Neural progenitor cell (in vitro differentiated cells): ENCODE results near the gene TMEM52. TPM values are rescaled to one million over a fixed set of nuclear protein-coding genes. Genes with fewer than 3 reads are reported as not detected.

Experiments
- DNase-seq: peaks from one replicate; pipeline ENCODE4 v3.0.0-alpha.2; 2016; ENCODE audit warnings: low spot score
- H2AFZ ChIP-seq: fragments of 200-600 bp; sonication (generic); replicated peaks from 2 replicates; pipeline ENCODE4 v1.6.1; 2016; ENCODE audit warnings: antibody characterized with exemption
- H3F3A ChIP-seq: fragments of 200-600 bp; sonication (generic); 2 replicates; pipeline ENCODE4 v1.6.1; 2016; ENCODE audit warnings: antibody characterized with exemption, low read depth
- H3K27ac ChIP-seq: fragments of 200-600 bp; sonication (generic); 2 replicates; pipeline ENCODE4 v1.5.1; 2016; ENCODE audit warnings: mild to moderate bottlenecking
- H3K27me3 ChIP-seq: fragments of 200-600 bp; sonication (generic); 2 replicates; pipeline ENCODE4 v1.6.1; 2016; ENCODE audit warnings: mild to moderate bottlenecking, moderate library complexity
- H3K36me3 ChIP-seq: fragments of 200-600 bp; sonication (generic); 2 replicates; pipeline ENCODE4 v1.5.1; 2016
- H3K4me1 ChIP-seq: fragments of 200-600 bp; sonication (generic); 2 replicates; pipeline ENCODE4 v1.6.1; 2016; ENCODE audit warnings: mixed run types
- H3K4me2 ChIP-seq: fragments of 200-600 bp; sonication (generic); 2 replicates; pipeline ENCODE4 v1.6.1; 2016
- H3K4me3 ChIP-seq: fragments of 200-600 bp; sonication (generic); 2 replicates; pipeline ENCODE4 v1.5.1; 2016
- H3K79me2 ChIP-seq: fragments of 200-600 bp; sonication (generic); 2 replicates; pipeline ENCODE4 v1.6.1; 2016; ENCODE audit warnings: low read depth
- H3K9ac ChIP-seq: fragments of 200-600 bp; sonication (generic); 2 replicates; pipeline ENCODE4 v1.6.1; 2016
- H3K9me3 ChIP-seq: fragments of 200-600 bp; sonication (generic); 2 replicates; pipeline ENCODE4 v1.5.1; 2016; ENCODE audit warnings: low read depth
- H4K20me1 ChIP-seq: fragments of 200-600 bp; sonication (generic); 2 replicates; pipeline ENCODE4 v1.6.1; 2016; ENCODE audit warnings: low read depth
- H3K27ac Mint-ChIP-seq: 3 replicates; pipeline ENCODE4 v1.8.0; 2021; ENCODE audit warnings: mixed read lengths
- H3K27me3 Mint-ChIP-seq: 2 replicates; pipeline ENCODE4 v1.8.0; 2022; ENCODE audit warnings: low read depth, mild to moderate bottlenecking, inconsistent platforms, moderate library complexity, mixed read lengths; ENCODE audit not compliant: insufficient read depth
- H3K36me3 Mint-ChIP-seq: 3 replicates; pipeline ENCODE4 v1.8.0; 2021; ENCODE audit warnings: mixed read lengths
- H3K4me1 Mint-ChIP-seq: 3 replicates; pipeline ENCODE4 v1.8.0; 2021; ENCODE audit warnings: mixed read lengths
- H3K4me3 Mint-ChIP-seq: 3 replicates; pipeline ENCODE4 v1.8.0; 2021; ENCODE audit warnings: mild to moderate bottlenecking, moderate library complexity, mixed read lengths
- H3K9me3 Mint-ChIP-seq: 3 replicates; pipeline ENCODE4 v1.8.0; 2020; ENCODE audit warnings: mixed read lengths
- EZH2 ChIP-seq: fragments of 200-600 bp; sonication (generic); IDR thresholded peaks from 2 replicates; pipeline ENCODE4 v1.6.1; 2017; ENCODE audit warnings: antibody characterized with exemption, mild to moderate bottlenecking, moderate library complexity
- EZH2phosphoT487 ChIP-seq: fragments of 200-600 bp; sonication (generic); IDR thresholded peaks from 2 replicates; pipeline ENCODE4 v1.6.1; 2017; ENCODE audit warnings: antibody characterized with exemption
- total RNA-seq: library from RNA; depleted of rRNA; stranded (reverse); fragments of >200 nt; gene quantifications from 2 replicates; pipeline ENCODE4 v1.2.3, GENCODE V29; 2015; ENCODE audit warnings: low replicate concordance
- TF ChIP-seq, protein P1 (sequence below): fragments of 200-600 bp; sonication (generic); IDR thresholded peaks from 2 replicates; pipeline ENCODE4 v1.5.1; 2017; ENCODE audit warnings: antibody characterized with exemption, mild to moderate bottlenecking

Gene TMEM52
- total RNA-seq, 1 donor from 2014 or later, result 2.9 TPM

- peaks cover 13% of the 10 kb centered on the region for H3F3A ChIP-seq
- Mint-ChIP-seq H3K36me3 (no peaks in the 10 kb centered on the region), H3K27me3 (peaks cover 15% of the 10 kb centered on the region), H3K9me3 (no peaks in the 10 kb centered on the region), H3K4me1 (peaks cover 24% of the 10 kb centered on the region), H3K4me3 (peak overlapping the region; percentile 79), H3K27ac (peak overlapping the region; percentile 51)
- no peak overlapping the region for H3K9ac ChIP-seq
- no peak for DNase-seq
- H3K4me3 ChIP-seq, result no peak overlapping the region
- TF ChIP-seq, protein P1, sequence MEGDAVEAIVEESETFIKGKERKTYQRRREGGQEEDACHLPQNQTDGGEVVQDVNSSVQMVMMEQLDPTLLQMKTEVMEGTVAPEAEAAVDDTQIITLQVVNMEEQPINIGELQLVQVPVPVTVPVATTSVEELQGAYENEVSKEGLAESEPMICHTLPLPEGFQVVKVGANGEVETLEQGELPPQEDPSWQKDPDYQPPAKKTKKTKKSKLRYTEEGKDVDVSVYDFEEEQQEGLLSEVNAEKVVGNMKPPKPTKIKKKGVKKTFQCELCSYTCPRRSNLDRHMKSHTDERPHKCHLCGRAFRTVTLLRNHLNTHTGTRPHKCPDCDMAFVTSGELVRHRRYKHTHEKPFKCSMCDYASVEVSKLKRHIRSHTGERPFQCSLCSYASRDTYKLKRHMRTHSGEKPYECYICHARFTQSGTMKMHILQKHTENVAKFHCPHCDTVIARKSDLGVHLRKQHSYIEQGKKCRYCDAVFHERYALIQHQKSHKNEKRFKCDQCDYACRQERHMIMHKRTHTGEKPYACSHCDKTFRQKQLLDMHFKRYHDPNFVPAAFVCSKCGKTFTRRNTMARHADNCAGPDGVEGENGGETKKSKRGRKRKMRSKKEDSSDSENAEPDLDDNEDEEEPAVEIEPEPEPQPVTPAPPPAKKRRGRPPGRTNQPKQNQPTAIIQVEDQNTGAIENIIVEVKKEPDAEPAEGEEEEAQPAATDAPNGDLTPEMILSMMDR, result no peak
- TF ChIP-seq EZH2 (no peak), EZH2phosphoT487 (no peak)
- H2AFZ ChIP-seq, result no peak overlapping the region
- H3K9me3 ChIP-seq, result no peaks in the 10 kb centered on the region
- H3K27me3 ChIP-seq, result no peaks in the 10 kb centered on the region
- H3K4me2 ChIP-seq, result no peak overlapping the region
- H3K4me1 ChIP-seq, result peaks cover 8% of the 10 kb centered on the region
- no peaks in the 10 kb centered on the region for H4K20me1 ChIP-seq
- H3K79me2 ChIP-seq, result no peaks in the 10 kb centered on the region
- no peaks in the 10 kb centered on the region for H3K36me3 ChIP-seq
- no peak overlapping the region for H3K27ac ChIP-seq
Measured at GRCh38 chr1:1910651-1911331, 8.3 kb downstream of the TMEM52 start.

- peaks cover 8% of the 10 kb centered on the region for H3K4me1 ChIP-seq
- no peaks in the 10 kb centered on the region for H3K36me3 ChIP-seq
- no peaks in the 10 kb centered on the region for H4K20me1 ChIP-seq
- Mint-ChIP-seq H3K36me3 (no peaks in the 10 kb centered on the region), H3K9me3 (no peaks in the 10 kb centered on the region), H3K27ac (peak overlapping the region; percentile 51), H3K27me3 (peaks cover 15% of the 10 kb centered on the region), H3K4me1 (peaks cover 23% of the 10 kb centered on the region), H3K4me3 (peak overlapping the region; percentile 79)
- H3K9me3 ChIP-seq, result no peaks in the 10 kb centered on the region
- no peak overlapping the region for H3K9ac ChIP-seq
- H2AFZ ChIP-seq, result peak overlapping the region; percentile 40
- H3K27me3 ChIP-seq, result no peaks in the 10 kb centered on the region
- TF ChIP-seq EZH2 (no peak), EZH2phosphoT487 (no peak)
- TF ChIP-seq, protein P1, result no peak
- H3K4me3 ChIP-seq, result peak overlapping the region; percentile 77
- no peaks in the 10 kb centered on the region for H3K79me2 ChIP-seq
- H3K4me2 ChIP-seq, result peak overlapping the region; percentile 74
- no peak for DNase-seq
- peaks cover 14% of the 10 kb centered on the region for H3F3A ChIP-seq
- no peak overlapping the region for H3K27ac ChIP-seq
Measured at GRCh38 chr1:1910033-1910465, 9.0 kb downstream of the TMEM52 start.

- no peak overlapping the region for H3K27ac ChIP-seq
Measured at GRCh38 chr1:1908506-1908791, 10.6 kb downstream of the TMEM52 start.

More at GRCh38 chr1:1908506-1908791, 10.6 kb downstream of the TMEM52 start:
- Histone ChIP-seq H2AFZ (peak overlapping the region; percentile 97), H3K36me3 (no peaks in the 10 kb centered on the region), H3K79me2 (no peaks in the 10 kb centered on the region), H3F3A (peaks cover 14% of the 10 kb centered on the region), H3K4me2 (peak overlapping the region; percentile 94), H3K4me3 (peak overlapping the region; percentile 77), H4K20me1 (no peaks in the 10 kb centered on the region), H3K9me3 (no peaks in the 10 kb centered on the region), H3K9ac (peak overlapping the region; percentile 25), H3K27me3 (no peaks in the 10 kb centered on the region), H3K4me1 (peaks cover 8% of the 10 kb centered on the region)
- no peak for DNase-seq
- TF ChIP-seq EZH2 (no peak), EZH2phosphoT487 (no peak)
- TF ChIP-seq, protein P1, result no peak
- peak overlapping the region; percentile 76 for H3K4me3 Mint-ChIP-seq
- no peaks in the 10 kb centered on the region for H3K9me3 Mint-ChIP-seq
- H3K4me1 Mint-ChIP-seq, result peaks cover 14% of the 10 kb centered on the region
- peaks cover 16% of the 10 kb centered on the region for H3K27me3 Mint-ChIP-seq
- no peak overlapping the region for H3K27ac Mint-ChIP-seq
- H3K36me3 Mint-ChIP-seq, result no peaks in the 10 kb centered on the region
